Measurements from ENCODE around the gene USP8.

DNA sequence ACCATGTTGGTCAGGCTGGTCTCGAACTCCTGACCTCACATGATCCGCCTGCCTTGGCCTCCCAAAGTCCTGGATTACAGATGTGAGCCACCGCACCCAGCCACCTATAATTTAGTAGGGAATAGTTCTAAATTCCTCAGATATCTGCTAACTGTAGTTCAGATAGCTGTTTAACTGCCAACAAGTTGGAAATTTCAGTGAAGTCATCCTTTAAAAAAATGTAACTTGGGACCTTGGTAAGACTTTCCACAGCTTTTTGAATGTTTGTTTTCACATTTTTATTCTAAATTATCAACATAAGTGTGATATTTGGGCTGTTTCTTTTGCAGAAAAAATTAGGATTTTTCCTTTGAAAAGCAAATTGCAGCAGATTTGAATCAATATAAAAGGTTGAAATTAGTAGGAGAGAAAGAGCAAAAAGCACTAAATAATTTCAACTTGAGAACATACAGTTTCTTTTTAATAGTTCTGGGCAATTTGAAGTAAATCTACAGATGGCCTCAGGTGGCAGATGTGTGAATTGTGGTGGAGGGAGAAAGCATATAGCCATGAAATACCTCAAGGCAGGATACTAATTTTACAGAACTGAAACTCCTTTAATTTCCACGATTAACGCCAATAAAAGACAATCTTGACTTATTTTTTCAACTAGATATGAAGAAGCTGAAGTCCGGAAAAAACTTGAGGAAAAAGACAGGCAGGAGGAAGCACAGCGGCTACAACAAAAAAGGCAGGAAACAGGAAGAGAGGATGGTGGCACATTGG is 34.3 kb downstream of the USP8 start:
- no peak for TF ChIP-seq EZH2phosphoT487 (IDR thresholded peaks at IDR 0.05; ENCODE audit: low read length)
- TF ChIP-seq, protein P1, sequence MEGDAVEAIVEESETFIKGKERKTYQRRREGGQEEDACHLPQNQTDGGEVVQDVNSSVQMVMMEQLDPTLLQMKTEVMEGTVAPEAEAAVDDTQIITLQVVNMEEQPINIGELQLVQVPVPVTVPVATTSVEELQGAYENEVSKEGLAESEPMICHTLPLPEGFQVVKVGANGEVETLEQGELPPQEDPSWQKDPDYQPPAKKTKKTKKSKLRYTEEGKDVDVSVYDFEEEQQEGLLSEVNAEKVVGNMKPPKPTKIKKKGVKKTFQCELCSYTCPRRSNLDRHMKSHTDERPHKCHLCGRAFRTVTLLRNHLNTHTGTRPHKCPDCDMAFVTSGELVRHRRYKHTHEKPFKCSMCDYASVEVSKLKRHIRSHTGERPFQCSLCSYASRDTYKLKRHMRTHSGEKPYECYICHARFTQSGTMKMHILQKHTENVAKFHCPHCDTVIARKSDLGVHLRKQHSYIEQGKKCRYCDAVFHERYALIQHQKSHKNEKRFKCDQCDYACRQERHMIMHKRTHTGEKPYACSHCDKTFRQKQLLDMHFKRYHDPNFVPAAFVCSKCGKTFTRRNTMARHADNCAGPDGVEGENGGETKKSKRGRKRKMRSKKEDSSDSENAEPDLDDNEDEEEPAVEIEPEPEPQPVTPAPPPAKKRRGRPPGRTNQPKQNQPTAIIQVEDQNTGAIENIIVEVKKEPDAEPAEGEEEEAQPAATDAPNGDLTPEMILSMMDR (IDR thresholded peaks at IDR 0.05; ENCODE audit: low read length) = no peak
